Activated CD8-positive, alpha-beta memory T cell treated with anti-CD3 and anti-CD28 coated beads, Interleukin-2, amount 10 ng/mL, durations not matched to agents 7 days and 5 days (primary cell): ENCODE results near the gene MPHOSPH6. TPM values are rescaled to one million over a fixed set of nuclear protein-coding genes. Genes with fewer than 3 reads are reported as not detected.

Source experiments
- ATAC-seq: fragments of 150-1000 bp; cut with Tn5 transposase; one replicate; pipeline ENCODE4 v1.10.0; 2021; ENCODE audit warnings: moderate library complexity
- CTCF ChIA-PET: fragments of 350-600 bp; sonication (Branson Sonifier 250); formaldehyde crosslinking; loops from one replicate; lab custom pipeline; 2021; ENCODE audit warnings: antibody characterized with exemption; lab: Charles Lee
- DNase-seq: peaks from one replicate; pipeline ENCODE4 v3.0.0-alpha.2; 2020
- H3K27ac Mint-ChIP-seq: one replicate; pipeline ENCODE4 v1.8.0; 2021; ENCODE audit warnings: mild to moderate bottlenecking, mixed read lengths
- H3K27me3 Mint-ChIP-seq: one replicate; pipeline ENCODE4 v1.8.0; 2021; ENCODE audit warnings: mixed read lengths
- H3K36me3 Mint-ChIP-seq: one replicate; pipeline ENCODE4 v1.8.0; 2021; ENCODE audit warnings: mild to moderate bottlenecking, mixed read lengths
- H3K4me1 Mint-ChIP-seq: one replicate; pipeline ENCODE4 v1.8.0; 2021; ENCODE audit warnings: mixed read lengths
- H3K4me3 Mint-ChIP-seq: one replicate; pipeline ENCODE4 v1.8.0; 2021; ENCODE audit warnings: mild to moderate bottlenecking, moderate library complexity, mixed read lengths
- H3K9me3 Mint-ChIP-seq: one replicate; pipeline ENCODE4 v1.8.0; 2022; ENCODE audit warnings: low read depth, mixed read lengths
- total RNA-seq, 2 experiments: library from RNA; stranded (reverse); gene quantifications; one replicate each; pipeline ENCODE4 v1.2.3, GENCODE V29; 2021

The MPHOSPH6 gene
- total RNA-seq, 2 experiments from 2014 or later, result 26.1 to 32.1 TPM

GRCh38 chr16:82185012-82185411 is 15.0 kb upstream of the MPHOSPH6 start:
- CTCF ChIA-PET, result no interaction called here
- Mint-ChIP-seq H3K27ac (no peak overlapping the region), H3K4me1 (peaks cover 4% of the 10 kb centered on the region)

GRCh38 chr16:82184213-82184612 is 14.2 kb upstream of the MPHOSPH6 start:
- Mint-ChIP-seq H3K27me3 (peaks cover 45% of the 10 kb centered on the region), H3K27ac (no peak overlapping the region), H3K36me3 (no peaks in the 10 kb centered on the region), H3K9me3 (no peaks in the 10 kb centered on the region), H3K4me3 (no peak overlapping the region), H3K4me1 (peaks cover 4% of the 10 kb centered on the region)
- CTCF ChIA-PET, result no interaction called here
- DNase-seq (no peak), ATAC-seq (no peak)

More at GRCh38 chr16:82185012-82185411, 15.0 kb upstream of the MPHOSPH6 start:
- Mint-ChIP-seq H3K4me3 (no peak overlapping the region), H3K9me3 (no peaks in the 10 kb centered on the region), H3K36me3 (no peaks in the 10 kb centered on the region), H3K27me3 (peaks cover 48% of the 10 kb centered on the region)
- DNase-seq (no peak), ATAC-seq (no peak)

- H3K27ac Mint-ChIP-seq, result no peak overlapping the region
- H3K36me3 Mint-ChIP-seq, result no peaks in the 10 kb centered on the region
- CTCF ChIA-PET, result no interaction called here
- no peaks in the 10 kb centered on the region for H3K9me3 Mint-ChIP-seq
- H3K4me3 Mint-ChIP-seq, result no peak overlapping the region
- peaks cover 46% of the 10 kb centered on the region for H3K27me3 Mint-ChIP-seq
- H3K4me1 Mint-ChIP-seq, result peaks cover under 1% of the 10 kb centered on the region
- no peak for ATAC-seq
- DNase-seq, result no peak
Observed at GRCh38 chr16:82183004-82183397, 13.0 kb upstream of the MPHOSPH6 start.

GRCh38 chr16:82182266-82183003 is 12.4 kb upstream of the MPHOSPH6 start:
- no peak overlapping the region for H3K27ac Mint-ChIP-seq
- ATAC-seq (no peak), DNase-seq (no peak)
- no peaks in the 10 kb centered on the region for H3K9me3 Mint-ChIP-seq
- H3K36me3 Mint-ChIP-seq, result no peaks in the 10 kb centered on the region
- CTCF ChIA-PET, result no interaction called here
- H3K4me1 Mint-ChIP-seq, result no peaks in the 10 kb centered on the region
- H3K27me3 Mint-ChIP-seq, result peaks cover 49% of the 10 kb centered on the region
- H3K4me3 Mint-ChIP-seq, result no peak overlapping the region

- H3K4me3 Mint-ChIP-seq, result no peak overlapping the region
- ATAC-seq (no peak), DNase-seq (no peak)
- H3K36me3 Mint-ChIP-seq, result no peaks in the 10 kb centered on the region
- CTCF ChIA-PET, result no interaction called here
- peaks cover 50% of the 10 kb centered on the region for H3K27me3 Mint-ChIP-seq
- no peaks in the 10 kb centered on the region for H3K4me1 Mint-ChIP-seq
- H3K9me3 Mint-ChIP-seq, result no peaks in the 10 kb centered on the region
- H3K27ac Mint-ChIP-seq, result no peak overlapping the region
Observed at GRCh38 chr16:82181461-82182185, 11.6 kb upstream of the MPHOSPH6 start.

- no peaks in the 10 kb centered on the region for H3K36me3 Mint-ChIP-seq
- no peak overlapping the region for H3K4me3 Mint-ChIP-seq
- ATAC-seq (no peak), DNase-seq (no peak)
- H3K27ac Mint-ChIP-seq, result no peak overlapping the region
- no peaks in the 10 kb centered on the region for H3K4me1 Mint-ChIP-seq
- H3K9me3 Mint-ChIP-seq, result no peaks in the 10 kb centered on the region
- CTCF ChIA-PET, result no interaction called here
- peaks cover 58% of the 10 kb centered on the region for H3K27me3 Mint-ChIP-seq
Observed at GRCh38 chr16:82178352-82178751, 8.3 kb upstream of the MPHOSPH6 start.

- no peaks in the 10 kb centered on the region for H3K4me1 Mint-ChIP-seq
- ATAC-seq, result no peak
- H3K9me3 Mint-ChIP-seq, result no peaks in the 10 kb centered on the region
- no peak overlapping the region for H3K27ac Mint-ChIP-seq
- CTCF ChIA-PET, result no interaction called here
- H3K27me3 Mint-ChIP-seq, result peaks cover 58% of the 10 kb centered on the region
- H3K36me3 Mint-ChIP-seq, result no peaks in the 10 kb centered on the region
- no peak for DNase-seq
- no peak overlapping the region for H3K4me3 Mint-ChIP-seq
Observed at GRCh38 chr16:82177555-82177954, 7.5 kb upstream of the MPHOSPH6 start.

GRCh38 chr16:82176204-82176603 is 6.2 kb upstream of the MPHOSPH6 start:
- Mint-ChIP-seq H3K9me3 (no peaks in the 10 kb centered on the region), H3K27ac (no peak overlapping the region), H3K4me1 (no peaks in the 10 kb centered on the region), H3K27me3 (peaks cover 63% of the 10 kb centered on the region), H3K36me3 (no peaks in the 10 kb centered on the region), H3K4me3 (no peak overlapping the region)
- CTCF ChIA-PET, result no interaction called here
- no peak for DNase-seq
- no peak for ATAC-seq

- DNase-seq (no peak), ATAC-seq (no peak)
- Mint-ChIP-seq H3K4me3 (no peak overlapping the region), H3K36me3 (no peaks in the 10 kb centered on the region), H3K27ac (no peak overlapping the region), H3K4me1 (peaks cover 1% of the 10 kb centered on the region), H3K27me3 (peaks cover 67% of the 10 kb centered on the region), H3K9me3 (no peaks in the 10 kb centered on the region)
- CTCF ChIA-PET, result no interaction called here
Observed at GRCh38 chr16:82175627-82176026, 5.6 kb upstream of the MPHOSPH6 start.

GRCh38 chr16:82167670-82168069 is 2.4 kb downstream of the MPHOSPH6 start:
- CTCF ChIA-PET, result no interaction called here
- H3K27me3 Mint-ChIP-seq, result peaks cover 19% of the 10 kb centered on the region
- DNase-seq (no peak), ATAC-seq (no peak)
- H3K36me3 Mint-ChIP-seq, result peaks cover 53% of the 10 kb centered on the region
- H3K4me1 Mint-ChIP-seq, result peaks cover 29% of the 10 kb centered on the region
- peaks cover 5% of the 10 kb centered on the region for H3K9me3 Mint-ChIP-seq
- no peak overlapping the region for H3K4me3 Mint-ChIP-seq
- no peak overlapping the region for H3K27ac Mint-ChIP-seq

GRCh38 chr16:82160226-82160625 is 9.8 kb downstream of the MPHOSPH6 start:
- H3K9me3 Mint-ChIP-seq, result no peaks in the 10 kb centered on the region
- no peak overlapping the region for H3K27ac Mint-ChIP-seq
- ATAC-seq (no peak), DNase-seq (no peak)
- peaks cover 19% of the 10 kb centered on the region for H3K4me1 Mint-ChIP-seq
- no peak overlapping the region for H3K4me3 Mint-ChIP-seq
- H3K27me3 Mint-ChIP-seq, result no peaks in the 10 kb centered on the region
- CTCF ChIA-PET, result no interaction called here
- peaks cover 43% of the 10 kb centered on the region for H3K36me3 Mint-ChIP-seq

GRCh38 chr16:82157836-82158235 is 12.2 kb downstream of the MPHOSPH6 start:
- ATAC-seq (no peak), DNase-seq (no peak)
- H3K4me1 Mint-ChIP-seq, result peaks cover 10% of the 10 kb centered on the region
- CTCF ChIA-PET, result no interaction called here
- peaks cover 36% of the 10 kb centered on the region for H3K36me3 Mint-ChIP-seq
- H3K4me3 Mint-ChIP-seq, result no peak overlapping the region
- no peaks in the 10 kb centered on the region for H3K27me3 Mint-ChIP-seq
- no peaks in the 10 kb centered on the region for H3K9me3 Mint-ChIP-seq
- no peak overlapping the region for H3K27ac Mint-ChIP-seq

GRCh38 chr16:82157534-82157812 is 12.6 kb downstream of the MPHOSPH6 start:
- CTCF ChIA-PET, result no interaction called here
- H3K36me3 Mint-ChIP-seq, result peaks cover 35% of the 10 kb centered on the region
- H3K27me3 Mint-ChIP-seq, result no peaks in the 10 kb centered on the region
- ATAC-seq (no peak), DNase-seq (no peak)
- no peak overlapping the region for H3K27ac Mint-ChIP-seq
- no peak overlapping the region for H3K4me3 Mint-ChIP-seq
- peaks cover 9% of the 10 kb centered on the region for H3K4me1 Mint-ChIP-seq
- H3K9me3 Mint-ChIP-seq, result no peaks in the 10 kb centered on the region

GRCh38 chr16:82156761-82157533 is 13.1 kb downstream of the MPHOSPH6 start:
- CTCF ChIA-PET, result no interaction called here
- Mint-ChIP-seq H3K36me3 (peaks cover 29% of the 10 kb centered on the region), H3K27ac (no peak overlapping the region), H3K27me3 (no peaks in the 10 kb centered on the region), H3K4me3 (no peak overlapping the region), H3K4me1 (peaks cover 6% of the 10 kb centered on the region), H3K9me3 (no peaks in the 10 kb centered on the region)
- ATAC-seq (no peak), DNase-seq (no peak)
